IPS DF 19.7 (cell line): ENCODE data around the gene PSMB3.
A peak's percentile ranks its signal among the peaks of the same experiment; 100 is the strongest.

ENCODE experiments used
- DNase-seq: peaks from one replicate; pipeline ENCODE4 v3.0.0-alpha.2; 2013; ENCODE audit warnings: low read depth, low spot score

The PSMB3 gene

GRCh38 chr17:38796451-38797157 lies 44.1 kb downstream of the PSMB3 start:
- no peak for DNase-seq

- no peak for DNase-seq
Measured at GRCh38 chr17:38797158-38797490, 44.6 kb downstream of the PSMB3 start.

- DNase-seq: no peak
Measured at GRCh38 chr17:38797828-38798227, 45.3 kb downstream of the PSMB3 start.

GRCh38 chr17:38798614-38799500 lies 46.3 kb downstream of the PSMB3 start:
- DNase-seq: no peak

- peak; percentile 93 for DNase-seq
Measured at GRCh38 chr17:38799501-38800236, 47.1 kb downstream of the PSMB3 start, which contains the start of gene PIP4K2B. Gene PIP4K2B, minus strand, starts transcription at chr17:38799556. Its CDS starts 132 bp downstream, at chr17:38799424.

GRCh38 chr17:38800237-38800760 lies 47.8 kb downstream of the PSMB3 start:
- DNase-seq: no peak

GRCh38 chr17:38809828-38810227 lies 57.3 kb downstream of the PSMB3 start:
- DNase-seq: no peak
